GM19240 (cell line): ENCODE data around the gene PEAK1.
"Not testable (repeated sequence)": the region's sequence is repeated elsewhere in the genome, so short reads cannot be mapped to it uniquely, and the experiment has no call there.

Source experiments
- DNase-seq: peaks from one replicate; pipeline ENCODE4 v3.0.0; 2011; ENCODE audit warnings: low spot score; ENCODE audit not compliant: insufficient read length

PEAK1 gene

GRCh38 chr15:77181305-77182074, 238.4 kb downstream of the PEAK1 start:
- DNase-seq: no peak

DNA sequence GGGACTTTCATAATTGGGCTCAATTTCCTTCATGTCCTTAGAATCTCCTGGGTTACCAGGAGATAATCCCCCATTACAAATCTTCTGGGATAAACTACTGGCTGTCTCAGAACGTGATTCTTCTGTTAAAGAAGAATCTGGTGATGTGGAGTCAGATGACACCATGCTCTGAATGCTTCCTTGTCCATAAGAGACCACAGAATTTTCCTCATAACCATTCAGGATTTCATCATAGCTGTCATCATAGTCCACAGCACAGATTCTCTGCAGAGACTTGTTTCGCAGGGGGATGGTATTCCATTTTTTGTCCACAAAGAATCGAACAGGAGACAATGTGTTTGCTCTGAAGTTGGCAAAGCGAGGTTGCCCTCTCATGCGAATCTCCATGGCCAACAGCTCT, 239.1 kb downstream of the PEAK1 start:
- no peak for DNase-seq

GRCh38 chr15:77180270-77180669, 239.6 kb downstream of the PEAK1 start:
- no peak for DNase-seq

DNA sequence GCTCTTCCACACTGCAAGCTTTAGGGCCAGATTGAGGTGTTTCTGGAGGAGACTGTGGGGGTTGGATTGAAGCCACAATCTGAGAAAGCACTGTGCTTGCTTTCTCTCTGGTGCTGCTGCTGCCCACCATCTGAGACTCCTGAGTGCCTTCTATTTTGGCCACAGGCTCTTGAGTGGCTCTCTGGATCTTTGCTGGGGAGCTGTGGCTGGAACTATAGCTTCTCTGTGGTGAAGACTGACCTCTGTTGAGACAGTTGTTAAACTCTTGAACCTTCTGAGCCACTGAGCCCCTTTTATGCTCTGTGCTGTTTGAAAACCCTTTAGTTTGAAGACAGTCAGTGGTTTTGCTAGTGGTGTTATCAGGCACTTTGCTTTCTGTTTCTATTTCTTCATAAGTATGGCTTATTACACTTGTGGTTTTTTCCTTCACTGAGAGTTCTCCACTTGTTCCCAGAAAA, 240.3 kb downstream of the PEAK1 start:
- DNase-seq: no peak

- no peak for DNase-seq
Observed at GRCh38 chr15:77178411-77178810, 241.5 kb downstream of the PEAK1 start.

DNA sequence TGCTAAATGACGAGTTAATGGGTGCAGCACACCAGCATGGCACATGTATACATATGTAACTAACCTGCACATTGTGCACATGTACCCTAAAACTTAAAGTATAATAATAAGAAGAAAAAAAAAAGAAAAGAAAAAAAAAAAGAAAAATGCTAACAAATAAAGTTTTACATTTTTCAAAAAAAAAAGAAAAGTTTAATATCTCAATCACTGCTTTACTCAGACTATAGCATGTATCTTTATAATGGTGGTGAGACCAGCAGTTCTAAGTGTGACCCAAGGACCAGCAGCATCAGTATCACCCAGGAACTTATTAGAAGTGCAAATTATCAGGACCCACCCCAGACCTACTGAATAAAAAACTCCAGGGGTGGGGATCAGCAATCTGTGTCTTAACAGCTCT, 243.8 kb downstream of the PEAK1 start:
- DNase-seq: not testable (repeated sequence)

DNA sequence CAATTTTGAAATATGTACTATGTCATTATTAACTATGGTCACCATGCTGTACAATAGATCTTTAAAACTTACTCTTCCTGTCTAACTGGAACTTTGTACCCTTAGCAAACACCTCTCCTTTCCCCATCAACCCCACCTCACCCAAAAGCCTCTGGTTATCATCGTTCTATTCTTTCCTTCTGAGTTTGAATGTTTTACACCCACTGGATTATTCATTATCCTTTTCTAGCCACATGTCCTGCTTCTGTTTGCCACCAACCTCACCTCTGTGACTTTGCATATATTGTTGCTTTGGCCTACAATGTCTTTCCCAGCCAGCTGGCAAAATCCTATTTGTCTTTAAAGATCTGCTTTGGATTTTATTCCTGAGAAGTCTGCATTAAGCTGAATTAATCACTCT, 246.4 kb downstream of the PEAK1 start:
- no peak for DNase-seq

- DNase-seq: no peak
Observed at GRCh38 chr15:77171221-77171967, 248.5 kb downstream of the PEAK1 start.

DNA sequence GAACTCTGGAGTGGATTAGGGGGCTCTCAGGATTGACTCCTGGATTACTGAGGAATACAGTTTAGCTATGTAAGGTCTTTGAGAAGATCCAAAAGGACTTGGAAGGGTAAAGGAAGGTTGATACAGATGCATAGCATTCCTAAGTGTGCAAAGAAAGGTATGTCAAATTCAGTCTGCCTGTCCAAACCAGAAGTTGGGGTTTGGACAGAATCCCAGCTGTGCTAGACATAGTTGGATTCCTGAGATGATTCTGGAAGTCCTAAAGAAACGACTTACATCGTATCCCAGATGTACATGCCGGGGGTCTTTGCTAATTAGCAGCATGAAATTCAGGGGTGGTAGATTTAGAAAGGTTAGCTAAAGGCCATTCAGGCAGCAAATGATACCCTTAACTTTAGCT, 251.3 kb downstream of the PEAK1 start:
- no peak for DNase-seq

DNA sequence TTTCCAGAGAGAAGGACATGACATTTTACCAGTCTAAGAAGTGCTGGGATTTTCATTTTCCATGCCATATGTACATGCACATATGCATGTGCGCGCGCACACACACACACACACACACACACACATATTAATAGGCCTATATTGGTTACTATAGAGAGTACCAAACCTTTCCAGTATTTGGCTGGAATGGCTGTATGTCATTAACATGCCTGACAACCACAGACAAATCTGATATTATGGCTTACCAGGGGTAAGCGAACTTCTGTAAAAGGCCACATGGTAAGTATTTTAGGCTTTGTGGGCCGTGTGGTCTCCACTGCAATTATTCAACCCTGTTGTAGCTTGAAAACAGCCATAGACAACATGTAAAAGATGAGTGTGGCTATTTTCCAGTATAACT, 251.8 kb downstream of the PEAK1 start:
- DNase-seq: no peak

GRCh38 chr15:77167406-77167805, 252.5 kb downstream of the PEAK1 start:
- DNase-seq: no peak

DNA sequence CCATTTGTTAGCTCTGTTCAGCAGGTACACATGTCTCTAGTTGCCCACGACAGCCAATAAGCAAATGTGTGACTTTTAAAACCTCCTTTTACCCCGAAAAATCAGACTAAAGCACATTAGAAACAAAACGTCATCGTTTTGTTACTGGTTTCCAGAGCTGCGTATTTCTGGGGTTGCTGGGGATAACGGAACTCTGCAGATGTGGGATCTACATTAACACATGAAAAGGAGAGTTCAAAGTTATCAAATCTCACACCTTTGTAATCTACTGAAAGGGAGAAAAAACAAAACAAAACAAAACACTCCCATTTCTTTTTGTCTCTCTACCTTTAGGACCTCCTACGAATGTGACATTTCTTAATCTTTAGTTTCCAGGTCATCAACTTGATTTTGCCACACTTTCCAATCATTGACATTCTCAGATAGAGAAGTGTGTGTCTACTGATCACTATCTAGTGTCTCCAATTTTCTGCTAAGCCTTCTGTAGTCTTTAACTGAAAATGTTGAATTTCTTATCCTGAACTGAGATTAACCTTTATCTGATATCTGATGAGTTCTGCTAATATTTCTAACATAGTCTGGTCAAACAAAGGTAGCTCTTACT, 256.0 kb downstream of the PEAK1 start:
- no peak for DNase-seq

DNA sequence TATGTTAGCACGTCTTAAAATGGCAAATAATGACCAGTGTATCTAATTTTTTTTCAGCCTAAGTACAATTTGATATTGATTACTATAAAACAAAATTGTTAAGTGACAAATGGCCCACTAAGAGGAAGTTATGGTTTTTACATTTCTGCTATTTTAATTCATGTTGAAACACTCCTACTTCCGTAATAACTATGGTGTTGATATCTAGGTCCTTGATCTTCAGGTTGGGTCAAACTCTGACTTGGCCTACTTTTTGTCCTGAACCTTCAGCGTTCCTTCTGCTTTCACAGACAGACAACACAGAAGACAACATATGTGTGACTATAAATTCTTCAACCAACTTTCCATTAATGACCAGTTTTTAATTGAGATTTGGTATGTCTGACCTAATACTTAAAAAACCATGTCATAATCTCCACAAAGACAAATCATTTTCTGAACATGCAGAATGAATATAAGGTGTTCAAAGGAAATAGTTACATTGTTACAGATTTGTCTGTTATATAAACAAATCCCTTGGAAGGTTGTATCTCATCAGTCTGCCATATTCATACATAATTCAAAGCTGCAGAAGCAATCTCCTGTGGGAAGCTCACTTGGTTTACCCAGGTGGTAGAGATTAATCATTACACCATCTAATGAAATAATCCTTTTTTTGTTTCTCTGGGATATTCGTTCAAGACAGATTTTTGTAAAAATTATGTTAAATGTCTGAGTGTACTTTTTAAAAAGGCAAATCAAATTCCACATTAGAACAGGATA, 256.9 kb downstream of the PEAK1 start:
- no peak for DNase-seq

GRCh38 chr15:77160562-77161478, 259.1 kb downstream of the PEAK1 start:
- DNase-seq: no peak

DNA sequence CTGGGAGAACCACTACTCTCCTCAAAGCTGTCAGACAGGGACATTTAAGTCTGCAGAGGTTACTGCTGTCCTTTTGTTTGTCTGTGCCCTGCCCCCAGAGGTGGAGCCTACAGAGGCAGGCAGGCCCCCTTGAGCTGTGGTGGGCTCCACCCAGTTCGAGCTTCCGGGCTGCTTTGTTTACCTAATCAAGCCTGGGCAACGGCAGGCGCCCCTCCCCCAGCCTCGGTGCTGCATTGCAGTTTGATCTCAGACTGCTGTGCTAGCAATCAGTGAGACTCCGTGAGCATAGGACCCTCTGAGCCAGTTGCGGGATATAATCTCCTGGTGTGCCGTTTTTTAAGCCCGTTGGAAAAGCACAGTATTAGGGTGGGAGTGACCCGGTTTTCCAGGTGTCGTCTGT, 263.9 kb downstream of the PEAK1 start:
- not testable (repeated sequence) for DNase-seq

DNA sequence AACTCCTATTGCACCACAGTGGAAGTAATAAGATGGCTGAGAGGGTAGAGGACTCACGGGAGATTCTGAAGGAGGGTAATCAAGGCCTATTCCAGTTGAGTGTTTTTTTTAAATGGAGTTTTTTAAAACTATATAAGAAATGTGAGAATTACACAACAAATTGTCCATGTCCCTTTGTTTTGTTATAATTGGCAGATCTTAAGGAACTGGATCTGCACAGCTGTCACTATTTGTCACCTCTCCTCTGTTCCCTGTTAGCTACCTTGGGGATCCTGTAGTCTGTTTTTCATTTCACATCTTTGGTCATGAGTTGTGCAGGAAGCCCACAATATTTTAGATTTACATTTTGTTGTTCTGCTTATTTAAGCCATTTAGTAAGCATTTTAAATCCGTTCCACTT, 271.7 kb downstream of the PEAK1 start:
- DNase-seq: no peak

- DNase-seq: no peak
Observed at GRCh38 chr15:77145370-77145769, 274.5 kb downstream of the PEAK1 start.

DNA sequence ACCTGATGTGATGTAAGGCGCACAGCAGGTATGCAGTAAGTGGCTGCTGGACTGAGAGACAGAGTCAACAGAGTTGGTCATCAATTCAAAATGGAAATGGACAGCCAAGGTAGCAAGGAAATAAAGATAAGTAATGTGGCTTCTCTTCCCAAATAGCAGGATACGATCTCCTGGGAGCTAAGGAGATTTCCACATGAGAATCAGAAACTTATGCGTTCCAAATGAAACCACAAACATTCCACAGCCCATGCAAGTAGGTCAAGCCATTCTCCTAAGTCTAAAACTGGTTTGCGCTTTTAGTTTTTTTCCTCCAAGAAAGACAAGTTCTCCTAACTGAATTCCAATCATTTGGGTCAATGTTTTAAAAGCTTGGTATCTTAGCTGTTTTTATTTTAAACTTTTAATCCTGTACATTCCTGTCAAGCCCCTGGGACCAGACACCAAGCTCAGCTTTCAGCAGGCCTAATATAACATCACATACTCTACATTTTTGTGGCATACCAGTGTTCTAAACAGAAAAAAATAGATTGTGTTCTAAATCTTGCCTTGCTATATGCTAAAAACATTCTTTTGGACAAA, 275.3 kb downstream of the PEAK1 start:
- no peak for DNase-seq

DNA sequence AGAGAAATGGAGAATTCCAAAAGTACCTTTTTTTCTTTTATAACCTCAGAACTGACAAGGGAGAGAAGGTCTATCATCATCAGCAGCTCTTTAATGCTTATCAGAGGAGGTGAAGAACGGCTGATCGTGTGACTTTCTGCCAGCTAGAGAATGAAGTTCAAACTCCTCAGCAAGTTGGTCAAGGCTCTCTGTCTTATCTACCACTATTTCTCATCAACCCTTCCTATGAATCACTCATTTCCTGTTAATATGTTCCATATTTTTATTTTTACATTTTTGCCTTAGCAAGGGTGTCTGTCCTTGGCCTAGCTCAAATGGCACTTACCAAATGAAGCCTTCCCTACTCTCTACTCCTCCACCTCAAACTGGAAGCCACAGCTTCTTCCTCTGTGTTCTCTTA, 275.9 kb downstream of the PEAK1 start:
- DNase-seq: no peak

GRCh38 chr15:77143616-77144015, 276.3 kb downstream of the PEAK1 start:
- no peak for DNase-seq
